Thyroid gland (tissue), 4 donors: Measurements from ENCODE around the gene UNC13A.

ENCODE experiments used
- POLR2A ChIP-seq, 2 donors: fragments of 450-650 bp; IDR thresholded peaks; one replicate each; pipeline ENCODE4 v1.6.1; 2017; ENCODE audit warnings: antibody characterized with exemption in 2 of 2, mild to moderate bottlenecking in 2 of 2, moderate library complexity in 1 of 2
- TF ChIP-seq, protein P1 (sequence below), 6 experiments: fragments of 200-600 bp in 3 of 6; fragments of 450-650 bp in 3 of 6; sonication (generic) in 3 of 6; IDR thresholded peaks; one replicate each; pipeline ENCODE4 v1.5.1; 2016 to 2019; ENCODE audit warnings: antibody characterized with exemption in 6 of 6, mild to moderate bottlenecking in 2 of 6, inconsistent platforms in 1 of 6, moderate library complexity in 1 of 6

DNA sequence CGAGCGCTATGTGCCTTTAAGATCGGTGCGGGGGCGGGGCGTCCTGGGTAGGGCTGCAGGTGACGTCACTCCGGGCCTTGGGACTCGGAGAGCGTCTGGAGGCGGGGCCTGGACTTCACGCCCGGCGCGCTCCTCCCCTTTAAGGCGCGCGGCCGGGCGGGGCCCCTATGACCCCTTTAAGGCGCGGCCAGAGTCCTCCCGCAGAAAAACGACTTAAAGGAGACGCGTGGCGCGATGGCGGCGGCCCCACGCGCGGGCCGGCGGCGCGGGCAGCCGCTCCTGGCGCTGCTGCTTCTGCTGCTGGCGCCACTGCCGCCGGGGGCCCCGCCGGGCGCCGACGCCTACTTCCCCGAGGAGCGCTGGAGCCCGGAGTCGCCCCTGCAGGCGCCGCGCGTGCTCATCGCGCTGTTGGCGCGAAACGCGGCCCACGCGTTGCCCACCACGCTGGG is 132.7 kb downstream of the UNC13A start, which contains the start of gene COLGALT1:
- TF ChIP-seq, protein P1, sequence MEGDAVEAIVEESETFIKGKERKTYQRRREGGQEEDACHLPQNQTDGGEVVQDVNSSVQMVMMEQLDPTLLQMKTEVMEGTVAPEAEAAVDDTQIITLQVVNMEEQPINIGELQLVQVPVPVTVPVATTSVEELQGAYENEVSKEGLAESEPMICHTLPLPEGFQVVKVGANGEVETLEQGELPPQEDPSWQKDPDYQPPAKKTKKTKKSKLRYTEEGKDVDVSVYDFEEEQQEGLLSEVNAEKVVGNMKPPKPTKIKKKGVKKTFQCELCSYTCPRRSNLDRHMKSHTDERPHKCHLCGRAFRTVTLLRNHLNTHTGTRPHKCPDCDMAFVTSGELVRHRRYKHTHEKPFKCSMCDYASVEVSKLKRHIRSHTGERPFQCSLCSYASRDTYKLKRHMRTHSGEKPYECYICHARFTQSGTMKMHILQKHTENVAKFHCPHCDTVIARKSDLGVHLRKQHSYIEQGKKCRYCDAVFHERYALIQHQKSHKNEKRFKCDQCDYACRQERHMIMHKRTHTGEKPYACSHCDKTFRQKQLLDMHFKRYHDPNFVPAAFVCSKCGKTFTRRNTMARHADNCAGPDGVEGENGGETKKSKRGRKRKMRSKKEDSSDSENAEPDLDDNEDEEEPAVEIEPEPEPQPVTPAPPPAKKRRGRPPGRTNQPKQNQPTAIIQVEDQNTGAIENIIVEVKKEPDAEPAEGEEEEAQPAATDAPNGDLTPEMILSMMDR (IDR thresholded peaks at IDR 0.05) = peak in 1 of 6 experiments; percentile 27
- TF ChIP-seq POLR2A (IDR thresholded peaks at IDR 0.05) = peak in 1 of 2 donors; percentile 55
